ENCODE measurements around the gene CAMSAP3.

DNA sequence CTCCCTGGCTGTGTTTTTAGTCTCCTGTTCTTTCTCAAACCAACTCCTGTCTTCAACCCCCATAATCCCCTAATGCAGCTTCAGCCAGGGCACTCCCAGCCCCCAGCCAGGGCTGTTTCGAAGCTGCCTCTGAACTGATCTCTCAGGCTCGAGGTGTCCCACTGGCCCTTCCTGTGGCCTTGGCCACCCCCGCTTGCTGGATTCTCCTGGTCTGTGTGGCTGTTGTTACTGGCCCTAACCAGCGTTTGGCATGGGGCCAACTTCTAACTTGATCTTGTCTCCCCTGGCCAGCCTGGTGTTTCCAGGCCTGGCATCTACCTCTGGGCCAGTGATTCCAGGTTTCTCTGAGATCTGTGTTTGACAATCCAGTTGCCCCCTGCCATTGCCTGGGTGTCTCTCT, 22.7 kb downstream of the CAMSAP3 start:
- TF ChIP-seq, protein P1, sequence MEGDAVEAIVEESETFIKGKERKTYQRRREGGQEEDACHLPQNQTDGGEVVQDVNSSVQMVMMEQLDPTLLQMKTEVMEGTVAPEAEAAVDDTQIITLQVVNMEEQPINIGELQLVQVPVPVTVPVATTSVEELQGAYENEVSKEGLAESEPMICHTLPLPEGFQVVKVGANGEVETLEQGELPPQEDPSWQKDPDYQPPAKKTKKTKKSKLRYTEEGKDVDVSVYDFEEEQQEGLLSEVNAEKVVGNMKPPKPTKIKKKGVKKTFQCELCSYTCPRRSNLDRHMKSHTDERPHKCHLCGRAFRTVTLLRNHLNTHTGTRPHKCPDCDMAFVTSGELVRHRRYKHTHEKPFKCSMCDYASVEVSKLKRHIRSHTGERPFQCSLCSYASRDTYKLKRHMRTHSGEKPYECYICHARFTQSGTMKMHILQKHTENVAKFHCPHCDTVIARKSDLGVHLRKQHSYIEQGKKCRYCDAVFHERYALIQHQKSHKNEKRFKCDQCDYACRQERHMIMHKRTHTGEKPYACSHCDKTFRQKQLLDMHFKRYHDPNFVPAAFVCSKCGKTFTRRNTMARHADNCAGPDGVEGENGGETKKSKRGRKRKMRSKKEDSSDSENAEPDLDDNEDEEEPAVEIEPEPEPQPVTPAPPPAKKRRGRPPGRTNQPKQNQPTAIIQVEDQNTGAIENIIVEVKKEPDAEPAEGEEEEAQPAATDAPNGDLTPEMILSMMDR (IDR thresholded peaks at IDR 0.05), result no peak
- TF ChIP-seq POLR2AphosphoS5 (IDR thresholded peaks at IDR 0.05), result no peak

Data from prostate gland (tissue), 2 donors.